Testis (tissue), 2 donors: ENCODE results near the gene ULK3.

ENCODE experiments used
- POLR2A ChIP-seq: fragments of 450-650 bp; IDR thresholded peaks from one replicate; pipeline ENCODE4 v1.6.1; 2017; ENCODE audit warnings: antibody characterized with exemption, mild to moderate bottlenecking, moderate library complexity
- TF ChIP-seq, protein P1 (sequence below), 3 experiments: fragments of 450-650 bp in 2 of 3; fragments of 200-600 bp in 1 of 3; sonication (generic) in 1 of 3; IDR thresholded peaks; one replicate each; pipeline ENCODE4 v1.5.1; 2016 to 2019; ENCODE audit warnings: antibody characterized with exemption in 3 of 3, mild to moderate bottlenecking in 2 of 3, moderate library complexity in 1 of 3

DNA sequence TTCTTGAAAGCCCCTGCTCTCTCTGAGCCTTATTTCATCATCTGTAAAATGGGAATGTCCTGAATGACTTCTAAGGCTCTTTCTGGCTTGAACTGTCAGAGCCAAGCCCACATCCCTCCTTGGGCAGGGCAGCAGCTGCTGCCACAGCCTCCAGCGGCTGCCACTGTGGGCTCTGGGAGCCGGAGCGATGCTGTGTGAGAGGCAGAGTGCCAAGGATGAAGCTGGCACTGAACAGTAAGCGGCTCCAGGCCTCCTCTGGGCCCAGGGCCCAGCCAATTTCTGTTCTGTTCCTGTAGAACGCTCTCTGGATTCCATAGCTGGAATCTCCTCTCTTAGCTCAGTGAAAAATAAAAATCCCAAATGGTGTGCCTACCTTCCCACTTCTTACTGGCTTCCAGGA is 12.1 kb downstream of the ULK3 start:
- TF ChIP-seq, protein P1, sequence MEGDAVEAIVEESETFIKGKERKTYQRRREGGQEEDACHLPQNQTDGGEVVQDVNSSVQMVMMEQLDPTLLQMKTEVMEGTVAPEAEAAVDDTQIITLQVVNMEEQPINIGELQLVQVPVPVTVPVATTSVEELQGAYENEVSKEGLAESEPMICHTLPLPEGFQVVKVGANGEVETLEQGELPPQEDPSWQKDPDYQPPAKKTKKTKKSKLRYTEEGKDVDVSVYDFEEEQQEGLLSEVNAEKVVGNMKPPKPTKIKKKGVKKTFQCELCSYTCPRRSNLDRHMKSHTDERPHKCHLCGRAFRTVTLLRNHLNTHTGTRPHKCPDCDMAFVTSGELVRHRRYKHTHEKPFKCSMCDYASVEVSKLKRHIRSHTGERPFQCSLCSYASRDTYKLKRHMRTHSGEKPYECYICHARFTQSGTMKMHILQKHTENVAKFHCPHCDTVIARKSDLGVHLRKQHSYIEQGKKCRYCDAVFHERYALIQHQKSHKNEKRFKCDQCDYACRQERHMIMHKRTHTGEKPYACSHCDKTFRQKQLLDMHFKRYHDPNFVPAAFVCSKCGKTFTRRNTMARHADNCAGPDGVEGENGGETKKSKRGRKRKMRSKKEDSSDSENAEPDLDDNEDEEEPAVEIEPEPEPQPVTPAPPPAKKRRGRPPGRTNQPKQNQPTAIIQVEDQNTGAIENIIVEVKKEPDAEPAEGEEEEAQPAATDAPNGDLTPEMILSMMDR (IDR thresholded peaks at IDR 0.05), result no peak
- TF ChIP-seq POLR2A, result no peak
